ENCODE results near the gene SHC1. TPM values are rescaled to one million over a fixed set of nuclear protein-coding genes. Genes with fewer than 3 reads are reported as not detected.
"Not testable (repeated sequence)": the region's sequence is repeated elsewhere in the genome, so short reads cannot be mapped to it uniquely, and the experiment has no call there.

The SHC1 gene
- total RNA-seq, 1 donor: 167 TPM

GRCh38 chr1:154998818-154999570 is 28.4 kb upstream of the SHC1 start:
- TF ChIP-seq, protein P1, sequence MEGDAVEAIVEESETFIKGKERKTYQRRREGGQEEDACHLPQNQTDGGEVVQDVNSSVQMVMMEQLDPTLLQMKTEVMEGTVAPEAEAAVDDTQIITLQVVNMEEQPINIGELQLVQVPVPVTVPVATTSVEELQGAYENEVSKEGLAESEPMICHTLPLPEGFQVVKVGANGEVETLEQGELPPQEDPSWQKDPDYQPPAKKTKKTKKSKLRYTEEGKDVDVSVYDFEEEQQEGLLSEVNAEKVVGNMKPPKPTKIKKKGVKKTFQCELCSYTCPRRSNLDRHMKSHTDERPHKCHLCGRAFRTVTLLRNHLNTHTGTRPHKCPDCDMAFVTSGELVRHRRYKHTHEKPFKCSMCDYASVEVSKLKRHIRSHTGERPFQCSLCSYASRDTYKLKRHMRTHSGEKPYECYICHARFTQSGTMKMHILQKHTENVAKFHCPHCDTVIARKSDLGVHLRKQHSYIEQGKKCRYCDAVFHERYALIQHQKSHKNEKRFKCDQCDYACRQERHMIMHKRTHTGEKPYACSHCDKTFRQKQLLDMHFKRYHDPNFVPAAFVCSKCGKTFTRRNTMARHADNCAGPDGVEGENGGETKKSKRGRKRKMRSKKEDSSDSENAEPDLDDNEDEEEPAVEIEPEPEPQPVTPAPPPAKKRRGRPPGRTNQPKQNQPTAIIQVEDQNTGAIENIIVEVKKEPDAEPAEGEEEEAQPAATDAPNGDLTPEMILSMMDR (IDR thresholded peaks at IDR 0.05; ENCODE audit: insufficient read depth, low read length): peak; percentile 96
- H3K4me3 ChIP-seq (ENCODE audit: low read depth, low read length): peak overlapping the region; percentile 37
- peak; percentile 77 for DNase-seq (ENCODE audit: low read depth)

DNA sequence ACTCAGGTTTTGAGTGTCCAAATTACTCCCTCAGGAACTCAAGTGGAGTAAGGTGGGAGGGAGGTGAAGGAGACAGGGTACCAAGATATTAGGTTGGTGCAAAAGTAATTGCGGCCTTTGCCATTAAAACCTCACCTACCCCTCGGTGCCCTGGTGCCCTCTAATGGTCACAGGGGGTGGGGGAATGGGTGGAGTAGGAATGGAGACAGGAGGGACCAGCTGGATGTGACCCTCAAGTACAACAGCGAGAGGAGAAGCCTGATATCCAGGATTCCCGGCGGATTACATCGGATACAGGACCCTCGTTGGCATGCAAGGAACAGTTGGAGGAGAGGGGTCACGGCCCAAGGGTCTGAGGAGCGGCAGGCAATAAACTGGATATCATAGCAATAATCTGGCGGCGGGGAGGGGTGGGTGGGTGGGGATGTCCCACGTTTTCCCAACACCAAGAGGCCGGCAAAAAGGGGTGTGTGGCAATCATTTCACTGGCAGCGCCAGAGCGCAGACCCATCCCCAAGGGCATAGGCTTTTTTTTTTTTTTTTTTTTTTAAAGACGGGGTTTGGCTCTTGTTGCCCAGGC is 27.7 kb upstream of the SHC1 start:
- DNase-seq (ENCODE audit: low read depth): no peak
- TF ChIP-seq, protein P1 (IDR thresholded peaks at IDR 0.05; ENCODE audit: insufficient read depth, low read length): no peak

GRCh38 chr1:154996966-154997701 is 26.6 kb upstream of the SHC1 start:
- DNase-seq (ENCODE audit: low read depth): no peak
- TF ChIP-seq, protein P1 (IDR thresholded peaks at IDR 0.05; ENCODE audit: insufficient read depth, low read length): no peak
- no peak overlapping the region for H3K4me3 ChIP-seq (ENCODE audit: low read depth, low read length)

More for the DNA sequence above, 27.7 kb upstream of the SHC1 start:
- H3K4me3 ChIP-seq (ENCODE audit: low read depth, low read length): no peak overlapping the region

- TF ChIP-seq, protein P1 (IDR thresholded peaks at IDR 0.05; ENCODE audit: insufficient read depth, low read length): peak; percentile 42
- peak; percentile 87 for DNase-seq (ENCODE audit: low read depth)
- H3K4me3 ChIP-seq (ENCODE audit: low read depth, low read length): not testable (repeated sequence)
Measured at GRCh38 chr1:154995301-154995983, 24.9 kb upstream of the SHC1 start.

- TF ChIP-seq, protein P1 (IDR thresholded peaks at IDR 0.05; ENCODE audit: insufficient read depth, low read length): no peak
- no peak overlapping the region for H3K4me3 ChIP-seq (ENCODE audit: low read depth, low read length)
- DNase-seq (ENCODE audit: low read depth): no peak
Measured at GRCh38 chr1:154994591-154994990, 24.0 kb upstream of the SHC1 start.

DNA sequence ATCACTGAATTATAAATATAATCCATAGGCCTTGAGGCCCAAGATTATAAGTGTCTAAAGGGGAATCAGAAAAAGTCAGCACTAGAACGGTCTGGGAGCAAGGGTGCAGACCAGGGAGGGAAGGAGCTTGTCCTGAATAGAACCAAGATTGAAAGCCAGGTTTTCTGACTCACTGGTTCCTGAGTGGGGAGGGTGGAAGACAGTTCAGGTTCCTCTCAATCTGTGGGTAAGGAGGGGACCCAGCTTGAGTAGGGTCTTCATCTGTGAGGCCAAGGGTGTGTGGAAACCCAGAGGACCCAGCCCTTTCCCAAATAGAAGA is 23.7 kb upstream of the SHC1 start:
- peak; percentile 20 for DNase-seq (ENCODE audit: low read depth)
- H3K4me3 ChIP-seq (ENCODE audit: low read depth, low read length): no peak overlapping the region
- TF ChIP-seq, protein P1 (IDR thresholded peaks at IDR 0.05; ENCODE audit: insufficient read depth, low read length): no peak
